CD4-positive, alpha-beta T cell treated with Interleukin-21 for 1 hour (primary cell): Measurements from ENCODE around the gene GRK7.
"Not testable (repeated sequence)": the region's sequence is repeated elsewhere in the genome, so short reads cannot be mapped to it uniquely, and the experiment has no call there.

ENCODE experiments used
- DNase-seq: peaks from one replicate; pipeline ENCODE4 v3.0.0-alpha.2; 2020

The GRK7 gene

GRCh38 chr3:141763088-141763750, at the start of gene GRK7:
Gene GRK7, plus strand, starts transcription at chr3:141763408. Its CDS starts 14,877 bp downstream, at chr3:141778285.
- DNase-seq, result no peak

- DNase-seq, result no peak
These were observed 48.5 kb upstream of the GRK7 start for GRCh38 chr3:141714671-141715070.

GRCh38 chr3:141722081-141722480, 41.1 kb upstream of the GRK7 start:
- DNase-seq, result no peak

- DNase-seq, result no peak
These were observed 40.6 kb upstream of the GRK7 start for GRCh38 chr3:141722648-141723047.

GRCh38 chr3:141723255-141723654, 40.0 kb upstream of the GRK7 start:
- DNase-seq, result no peak

GRCh38 chr3:141724186-141724585, 39.0 kb upstream of the GRK7 start:
- DNase-seq, result no peak

GRCh38 chr3:141725036-141725435, 38.2 kb upstream of the GRK7 start:
- no peak for DNase-seq

- no peak for DNase-seq
These were observed 36.7 kb upstream of the GRK7 start for GRCh38 chr3:141726483-141726882.

- no peak for DNase-seq
These were observed 34.8 kb upstream of the GRK7 start for GRCh38 chr3:141728355-141728892.

GRCh38 chr3:141729240-141729639, 34.0 kb upstream of the GRK7 start:
- no peak for DNase-seq

GRCh38 chr3:141735176-141735575, 28.0 kb upstream of the GRK7 start:
- DNase-seq, result no peak

GRCh38 chr3:141735770-141736465, 27.3 kb upstream of the GRK7 start:
- DNase-seq, result no peak

- DNase-seq, result no peak
These were observed 26.1 kb upstream of the GRK7 start for GRCh38 chr3:141737093-141737492.

GRCh38 chr3:141737678-141738021, 25.6 kb upstream of the GRK7 start:
- no peak for DNase-seq

GRCh38 chr3:141738022-141738890, 25.0 kb upstream of the GRK7 start, which contains the start of gene RNF7:
Gene RNF7, plus strand, starts transcription at chr3:141738298. Its CDS starts 44 bp downstream, at chr3:141738342.
- DNase-seq, result peak; percentile 98

- DNase-seq, result peak; percentile 53
These were observed 24.3 kb upstream of the GRK7 start for GRCh38 chr3:141738891-141739363.

GRCh38 chr3:141739731-141740130, 23.5 kb upstream of the GRK7 start:
- no peak for DNase-seq

GRCh38 chr3:141740349-141740748, 22.9 kb upstream of the GRK7 start:
- DNase-seq, result peak; percentile 9

- no peak for DNase-seq
These were observed 19.9 kb upstream of the GRK7 start for GRCh38 chr3:141743305-141743704.

GRCh38 chr3:141746962-141747361, 16.2 kb upstream of the GRK7 start:
- no peak for DNase-seq

- DNase-seq, result no peak
These were observed 9.8 kb upstream of the GRK7 start for GRCh38 chr3:141753399-141753798.

- DNase-seq, result no peak
These were observed 9.2 kb upstream of the GRK7 start for GRCh38 chr3:141754032-141754431.

GRCh38 chr3:141762552-141762951, 656 bp upstream of the GRK7 start:
- not testable (repeated sequence) for DNase-seq
